Osteoblast (primary cell): Measurements from ENCODE around the gene PEX6. TPM values are rescaled to one million over a fixed set of nuclear protein-coding genes. Genes with fewer than 3 reads are reported as not detected.

ENCODE experiments used
- DNase-seq: peaks from one replicate; pipeline ENCODE4 v3.0.0; 2011; ENCODE audit warnings: low spot score, mixed read lengths; ENCODE audit not compliant: insufficient read length; ENCODE audit errors: missing footprints
- H2AFZ ChIP-seq: 2 replicates; pipeline ENCODE4 v1.6.0; 2011; ENCODE audit warnings: mild to moderate bottlenecking, low read length
- H3K27ac ChIP-seq: 2 replicates; pipeline ENCODE4 v1.5.1; 2011; ENCODE audit warnings: mild to moderate bottlenecking, low read depth, low read length, moderate library complexity
- H3K27me3 ChIP-seq: 2 replicates; pipeline ENCODE4 v1.6.0; 2012; ENCODE audit warnings: mild to moderate bottlenecking, control low read depth, inconsistent platforms, low read length, moderate library complexity; ENCODE audit not compliant: insufficient read depth
- H3K36me3 ChIP-seq: 2 replicates; pipeline ENCODE4 v1.5.1; 2011; ENCODE audit warnings: mild to moderate bottlenecking, low read length, control low read depth, moderate library complexity; ENCODE audit not compliant: insufficient read depth
- H3K4me1 ChIP-seq: 2 replicates; pipeline ENCODE4 v1.5.1; 2011; ENCODE audit warnings: mild to moderate bottlenecking, low read length, control low read depth, moderate library complexity; ENCODE audit not compliant: insufficient read depth
- H3K4me2 ChIP-seq: 2 replicates; pipeline ENCODE4 v1.6.0; 2011; ENCODE audit warnings: mild to moderate bottlenecking, low read length; ENCODE audit not compliant: insufficient read depth
- H3K4me3 ChIP-seq: fragments of 200-600 bp; sonication (generic); 3 replicates; pipeline ENCODE4 v1.5.1; 2012; ENCODE audit warnings: mild to moderate bottlenecking, low read length, inconsistent platforms; ENCODE audit not compliant: insufficient read depth
- H3K79me2 ChIP-seq: 2 replicates; pipeline ENCODE4 v1.6.0; 2012; ENCODE audit warnings: mild to moderate bottlenecking, low read length, control low read depth, inconsistent platforms; ENCODE audit not compliant: insufficient read depth
- H3K9me3 ChIP-seq: 2 replicates; pipeline ENCODE4 v1.5.1; 2011; ENCODE audit warnings: low read depth, low read length, control low read depth
- H4K20me1 ChIP-seq: 2 replicates; pipeline ENCODE4 v1.6.0; 2012; ENCODE audit warnings: mild to moderate bottlenecking, low read length, control low read depth; ENCODE audit not compliant: insufficient read depth
- total RNA-seq: library from RNA; depleted of rRNA; stranded (reverse); fragments of >200 nt; gene quantifications from 2 replicates; pipeline ENCODE4 v1.2.3, GENCODE V29; 2012
- TF ChIP-seq, protein P1 (sequence below): IDR thresholded peaks from 2 replicates; pipeline ENCODE4 v1.5.1; 2011; ENCODE audit warnings: mild to moderate bottlenecking, low read depth, low read length, moderate library complexity; ENCODE audit errors: extremely low read depth

Gene PEX6
- total RNA-seq, 1 donor, result 23.5 TPM

DNA sequence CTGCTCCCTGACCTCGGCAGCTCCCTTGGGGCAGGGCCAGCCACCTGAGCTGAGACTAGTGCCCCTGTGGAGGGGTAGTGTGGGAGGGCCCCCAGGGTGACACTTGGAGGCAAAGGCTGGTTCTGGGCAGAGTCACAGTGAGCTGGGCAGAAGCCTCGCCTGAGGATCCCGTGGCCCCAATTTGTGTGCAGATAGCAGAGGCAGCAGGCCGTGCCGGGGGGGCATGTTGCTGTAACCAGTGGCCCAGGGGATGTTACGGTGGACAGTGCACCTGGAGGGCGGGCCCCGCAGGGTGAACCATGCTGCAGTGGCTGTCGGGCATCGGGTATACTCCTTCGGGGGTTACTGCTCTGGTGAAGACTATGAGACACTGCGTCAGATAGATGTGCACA, 38.0 kb upstream of the PEX6 start:
- Histone ChIP-seq H3K4me3 (peak overlapping the region; percentile 27), H3K27ac (peak overlapping the region; percentile 43), H2AFZ (no peak overlapping the region), H3K36me3 (peaks cover 44% of the 10 kb centered on the region), H4K20me1 (peaks cover 32% of the 10 kb centered on the region), H3K79me2 (peaks cover 85% of the 10 kb centered on the region), H3K4me1 (peaks cover 38% of the 10 kb centered on the region), H3K27me3 (no peaks in the 10 kb centered on the region), H3K9me3 (no peaks in the 10 kb centered on the region), H3K4me2 (peak overlapping the region; percentile 58)
- TF ChIP-seq, protein P1, sequence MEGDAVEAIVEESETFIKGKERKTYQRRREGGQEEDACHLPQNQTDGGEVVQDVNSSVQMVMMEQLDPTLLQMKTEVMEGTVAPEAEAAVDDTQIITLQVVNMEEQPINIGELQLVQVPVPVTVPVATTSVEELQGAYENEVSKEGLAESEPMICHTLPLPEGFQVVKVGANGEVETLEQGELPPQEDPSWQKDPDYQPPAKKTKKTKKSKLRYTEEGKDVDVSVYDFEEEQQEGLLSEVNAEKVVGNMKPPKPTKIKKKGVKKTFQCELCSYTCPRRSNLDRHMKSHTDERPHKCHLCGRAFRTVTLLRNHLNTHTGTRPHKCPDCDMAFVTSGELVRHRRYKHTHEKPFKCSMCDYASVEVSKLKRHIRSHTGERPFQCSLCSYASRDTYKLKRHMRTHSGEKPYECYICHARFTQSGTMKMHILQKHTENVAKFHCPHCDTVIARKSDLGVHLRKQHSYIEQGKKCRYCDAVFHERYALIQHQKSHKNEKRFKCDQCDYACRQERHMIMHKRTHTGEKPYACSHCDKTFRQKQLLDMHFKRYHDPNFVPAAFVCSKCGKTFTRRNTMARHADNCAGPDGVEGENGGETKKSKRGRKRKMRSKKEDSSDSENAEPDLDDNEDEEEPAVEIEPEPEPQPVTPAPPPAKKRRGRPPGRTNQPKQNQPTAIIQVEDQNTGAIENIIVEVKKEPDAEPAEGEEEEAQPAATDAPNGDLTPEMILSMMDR, result no peak
- no peak for DNase-seq

DNA sequence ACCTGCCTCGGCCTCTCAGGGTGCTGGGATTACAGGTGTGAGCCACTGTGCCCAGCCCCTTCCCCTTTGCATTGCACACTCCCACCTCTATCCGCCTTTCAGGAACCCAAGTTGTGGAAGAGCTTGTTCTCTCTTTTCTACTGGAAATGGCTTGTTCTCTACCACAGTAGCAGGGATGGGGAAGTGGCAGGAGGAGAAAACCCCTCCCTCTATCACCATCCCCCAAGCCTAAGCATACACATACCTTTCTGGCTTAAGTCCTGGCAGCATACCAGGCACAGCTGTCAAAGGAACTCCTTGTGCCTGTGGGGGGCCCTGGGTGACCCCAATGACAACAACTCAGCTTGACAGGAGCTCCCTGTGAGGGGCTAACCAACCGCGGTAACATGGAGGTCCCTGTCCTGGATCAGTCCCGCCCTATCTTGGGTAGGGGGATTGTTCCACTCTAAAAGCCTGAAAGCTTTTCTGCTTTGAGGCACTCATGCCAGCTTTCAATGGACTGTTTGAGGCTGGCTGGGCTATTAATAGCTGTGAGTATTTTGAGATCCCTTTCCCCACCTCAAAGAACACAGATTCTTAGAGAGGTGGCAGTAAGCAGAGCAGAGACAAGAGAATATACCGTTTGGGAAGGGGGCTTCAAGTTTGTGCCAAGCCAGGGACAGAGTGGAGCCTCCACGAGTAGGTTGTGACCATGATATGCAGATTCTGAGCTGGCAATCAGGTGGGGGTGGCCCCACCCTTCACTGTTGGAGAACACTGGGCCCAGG, 37.4 kb upstream of the PEX6 start:
- no peaks in the 10 kb centered on the region for H3K9me3 ChIP-seq
- H3K27me3 ChIP-seq, result no peaks in the 10 kb centered on the region
- TF ChIP-seq, protein P1, result no peak
- DNase-seq, result peak; percentile 86
- H3K27ac ChIP-seq, result peak overlapping the region; percentile 43
- H4K20me1 ChIP-seq, result peaks cover 34% of the 10 kb centered on the region
- peaks cover 49% of the 10 kb centered on the region for H3K36me3 ChIP-seq
- H2AFZ ChIP-seq, result no peak overlapping the region
- peak overlapping the region; percentile 27 for H3K4me3 ChIP-seq
- H3K4me1 ChIP-seq, result peaks cover 38% of the 10 kb centered on the region
- peak overlapping the region; percentile 58 for H3K4me2 ChIP-seq
- peaks cover 87% of the 10 kb centered on the region for H3K79me2 ChIP-seq

DNA sequence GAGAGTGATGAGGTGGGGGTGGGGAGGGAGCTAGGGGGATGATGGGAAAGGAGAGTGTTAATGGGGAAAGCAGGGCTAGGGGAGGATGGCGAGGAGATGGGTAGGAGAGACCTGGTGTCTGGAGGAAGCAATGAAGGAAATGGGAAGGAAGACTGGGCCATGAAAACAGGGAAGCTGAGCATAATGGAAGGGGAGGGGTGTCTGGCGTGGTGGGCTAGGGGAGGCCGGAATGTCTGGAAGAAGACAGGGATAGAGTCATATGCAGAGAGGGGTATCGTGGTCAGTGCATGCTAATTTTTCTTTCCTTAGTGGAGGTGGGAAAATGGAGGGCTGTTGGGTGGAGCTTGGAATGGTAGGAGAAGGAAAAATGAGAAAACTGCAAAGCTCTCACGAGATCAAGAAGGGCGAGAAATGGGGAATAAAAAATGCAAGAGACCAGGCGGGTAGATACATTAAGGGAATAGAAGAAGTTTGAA, 35.5 kb upstream of the PEX6 start:
- Histone ChIP-seq H3K27me3 (no peaks in the 10 kb centered on the region), H3K27ac (peak overlapping the region; percentile 87), H3K4me3 (peak overlapping the region; percentile 98), H2AFZ (peak overlapping the region; percentile 79), H3K4me2 (peak overlapping the region; percentile 95), H3K9me3 (no peaks in the 10 kb centered on the region), H3K79me2 (peaks cover 87% of the 10 kb centered on the region), H3K4me1 (peaks cover 28% of the 10 kb centered on the region), H3K36me3 (peaks cover 55% of the 10 kb centered on the region), H4K20me1 (peaks cover 34% of the 10 kb centered on the region)
- peak; percentile 92 for DNase-seq
- TF ChIP-seq, protein P1, result no peak

DNA sequence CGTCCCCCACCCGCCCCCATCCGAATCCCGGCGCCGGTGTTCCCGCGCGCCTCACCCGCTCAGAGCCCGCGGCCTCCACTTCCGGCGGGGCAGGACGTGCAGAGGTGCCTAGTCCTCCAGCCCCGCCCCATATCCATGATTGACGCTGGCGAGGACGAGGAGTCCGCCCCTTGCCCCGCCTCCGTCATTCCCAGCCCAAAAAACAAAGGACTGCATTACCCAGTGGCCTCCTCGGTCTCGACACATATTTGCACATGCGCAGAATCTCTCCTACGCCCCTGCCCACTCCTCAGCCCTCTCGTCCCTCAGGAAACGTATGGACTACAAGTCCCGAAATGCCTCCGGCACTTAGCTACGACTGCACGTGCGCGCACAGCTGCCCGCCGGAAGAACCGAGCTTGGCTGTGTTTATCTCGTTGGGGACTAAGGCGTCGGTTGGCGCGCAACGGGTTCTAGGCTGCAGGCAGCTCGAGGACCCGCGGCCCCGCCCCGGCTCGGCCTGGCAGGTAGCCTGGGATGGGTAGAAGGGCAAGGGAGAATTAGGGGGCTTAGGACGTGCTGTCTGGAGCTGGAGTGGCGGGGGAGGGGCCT, 35.0 kb upstream of the PEX6 start, which contains the start of the genes KLHDC3 and MEA1:
TSS of gene KLHDC3 (plus strand) at position 407 of the 591 bp plus-strand sequence. CDS start 2,944 bp downstream, outside the sequence.
TSS of gene MEA1 (minus strand) at position 104 of the 591 bp plus-strand sequence. CDS start 133 bp downstream, outside the sequence.
- Histone ChIP-seq H3K27ac (peak within 1 kb of the TSS; percentile 87), H3K9me3 (no peaks in the 10 kb centered on the region), H4K20me1 (peaks cover 34% of the 10 kb centered on the region), H3K4me3 (peak within 1 kb of the TSS; percentile 98), H3K27me3 (no peaks in the 10 kb centered on the region), H3K36me3 (peaks cover 53% of the 10 kb centered on the region), H3K4me2 (peak within 1 kb of the TSS; percentile 95), H3K4me1 (peaks cover 28% of the 10 kb centered on the region), H2AFZ (peak within 1 kb of the TSS; percentile 91), H3K79me2 (peaks cover 85% of the 10 kb centered on the region)
- TF ChIP-seq, protein P1, result no peak
- DNase-seq, result peak; percentile 100
